Small intestine (tissue), 7 donors: ENCODE measurements around the gene MMRN2. TPM values are rescaled to one million over a fixed set of nuclear protein-coding genes. Genes with fewer than 3 reads are reported as not detected.

Experiments
- DNase-seq, 2 donors: peaks; one replicate each; pipeline versions ENCODE4 v3.0.0 to v3.0.0-alpha.2; 2013
- FAIRE-seq: peaks from 2 replicates; lab custom pipeline; 2012; peaks lifted over from hg19 to GRCh38; lab: Jason Lieb, UNC
- H3K27ac ChIP-seq, 3 donors: one replicate each; pipeline ENCODE4 v1.5.1; 2013; ENCODE audit warnings: low read length in 2 of 3, mild to moderate bottlenecking in 2 of 3, control low read depth in 1 of 3, inconsistent platforms in 1 of 3, low read depth in 1 of 3, moderate library complexity in 1 of 3
- H3K27me3 ChIP-seq, 3 donors: one replicate each; pipeline ENCODE4 v1.6.1; 2013; ENCODE audit warnings: low read length in 3 of 3, inconsistent platforms in 1 of 3; ENCODE audit not compliant: control insufficient read depth in 3 of 3, insufficient read depth in 3 of 3
- H3K36me3 ChIP-seq, 3 donors: one replicate each; pipeline ENCODE4 v1.6.1; 2013; ENCODE audit warnings: low read length in 3 of 3, inconsistent platforms in 1 of 3, low read depth in 1 of 3, mild to moderate bottlenecking in 1 of 3, moderate library complexity in 1 of 3; ENCODE audit not compliant: control insufficient read depth in 3 of 3, insufficient read depth in 2 of 3
- H3K4me1 ChIP-seq, 3 donors: one replicate each; pipeline ENCODE4 v1.6.1; 2013; ENCODE audit warnings: low read length in 2 of 3, inconsistent platforms in 1 of 3, low read depth in 1 of 3, mild to moderate bottlenecking in 1 of 3, moderate library complexity in 1 of 3; ENCODE audit not compliant: control insufficient read depth in 3 of 3, insufficient read depth in 2 of 3
- H3K4me3 ChIP-seq, 3 donors: one replicate each; pipeline ENCODE4 v1.5.1; 2013; ENCODE audit warnings: low read length in 3 of 3, control low read depth in 1 of 3, inconsistent platforms in 1 of 3, low read depth in 1 of 3, mild to moderate bottlenecking in 1 of 3, moderate library complexity in 1 of 3
- H3K9me3 ChIP-seq, 2 donors: one replicate each; pipeline ENCODE4 v1.6.1; 2013; ENCODE audit warnings: low read depth in 1 of 2, low read length in 1 of 2; ENCODE audit not compliant: control insufficient read depth in 2 of 2, insufficient read depth in 1 of 2
- WGBS, 3 donors: extraction: QIAGEN DNeasy Blood & Tissue Kit; methylation state at CpG; one replicate each; pipeline ENCODE4 v1.1.7; 2013; 5-methylcytosine and 5-hydroxymethylcytosine counted together
- polyA plus RNA-seq, 4 donors: library from polyadenylated mRNA; stranded (reverse) in 3 of 4; unstranded in 1 of 4; fragments of 200-250 nt in 3 of 4; fragments of 120-200 nt in 1 of 4; gene quantifications; one replicate each; pipeline versions ENCODE4 v1.2.1 to v1.2.3, GENCODE V29; 2013
- donor health status: healthy with polysubstance abuse.
- donor health status: control.
- donor health status: control.
- donor health status: Bipolar disorder and iron deficiency.
- donor health status: healthy.

MMRN2 gene
- polyA plus RNA-seq, 4 donors: 0.45 to 20.8 (median 3.3) TPM

GRCh38 chr10:86962136-86962980, 4.9 kb upstream of the MMRN2 start:
- Histone ChIP-seq H3K27me3 (no peaks in the 10 kb centered on the region), H3K27ac (no peak overlapping the region), H3K4me3 (no peak overlapping the region), H3K36me3 (no peaks in the 10 kb centered on the region), H3K9me3 (no peaks in the 10 kb centered on the region), H3K4me1 (peaks cover 0 to 11% (median under 1%) of the 10 kb centered on the region in 3 donors)
- FAIRE-seq (no peak), DNase-seq (no peak)
- WGBS, 3 donors: 92 to 94% (median 93%) methylated on average over 7 of the region's 7 CpGs

GRCh38 chr10:86961481-86962091, 4.2 kb upstream of the MMRN2 start:
- no peak for DNase-seq
- Histone ChIP-seq H3K4me3 (no peak overlapping the region), H3K9me3 (no peaks in the 10 kb centered on the region), H3K36me3 (no peaks in the 10 kb centered on the region), H3K4me1 (peaks cover 0 to 3% (median 0%) of the 10 kb centered on the region in 3 donors), H3K27me3 (no peaks in the 10 kb centered on the region), H3K27ac (no peak overlapping the region)
- 66 to 87% (median 78%) methylated on average over 12 of the region's 12 CpGs for WGBS, 3 donors
- FAIRE-seq: no peak

GRCh38 chr10:86960863-86961434, 3.5 kb upstream of the MMRN2 start:
- Histone ChIP-seq H3K9me3 (no peaks in the 10 kb centered on the region), H3K4me1 (no peaks in the 10 kb centered on the region), H3K4me3 (no peak overlapping the region), H3K27me3 (peaks cover 0 to 4% (median 0%) of the 10 kb centered on the region in 3 donors), H3K36me3 (no peaks in the 10 kb centered on the region), H3K27ac (no peak overlapping the region)
- no peak for DNase-seq
- WGBS, 3 donors: 73 to 82% (median 79%) methylated on average over 9 of the region's 9 CpGs
- FAIRE-seq: no peak

- Histone ChIP-seq H3K4me1 (no peaks in the 10 kb centered on the region), H3K27ac (peak overlapping the region in 1 of 3 donors; percentile 45), H3K9me3 (no peaks in the 10 kb centered on the region), H3K36me3 (no peaks in the 10 kb centered on the region), H3K27me3 (peaks cover 0 to 4% (median 0%) of the 10 kb centered on the region in 3 donors), H3K4me3 (no peak overlapping the region)
- WGBS, 3 donors: 64 to 74% (median 67%) methylated on average over 36 to 37 of the region's 37 CpGs
- DNase-seq: peak; percentile 58 to 61
- FAIRE-seq: no peak
These were observed 2.8 kb upstream of the MMRN2 start for GRCh38 chr10:86960003-86960862.

GRCh38 chr10:86959737-86960002, 2.3 kb upstream of the MMRN2 start:
- DNase-seq (no peak), FAIRE-seq (no peak)
- Histone ChIP-seq H3K27ac (peak overlapping the region in 1 of 3 donors; percentile 45), H3K27me3 (peaks cover 0 to 4% (median 0%) of the 10 kb centered on the region in 3 donors), H3K36me3 (no peaks in the 10 kb centered on the region), H3K4me1 (peaks cover 0 to 5% (median 0%) of the 10 kb centered on the region in 3 donors), H3K9me3 (no peaks in the 10 kb centered on the region), H3K4me3 (no peak overlapping the region)
- 73 to 94% (median 86%) methylated on average over 2 of the region's 2 CpGs for WGBS, 3 donors

- no peak for FAIRE-seq
- WGBS, 3 donors: 52 to 58% (median 53%) methylated on average over 12 to 16 of the region's 16 CpGs
- peaks cover 0 to 10% (median 0%) of the 10 kb centered on the region in 3 donors for H3K4me1 ChIP-seq
- H3K9me3 ChIP-seq: no peaks in the 10 kb centered on the region
- H3K27ac ChIP-seq: peak overlapping the region in 1 of 3 donors; percentile 52
- peak in 1 of 2 donors; percentile 30 for DNase-seq
- H3K4me3 ChIP-seq: no peak overlapping the region
- H3K27me3 ChIP-seq: peaks cover 0 to 4% (median 0%) of the 10 kb centered on the region in 3 donors
- no peaks in the 10 kb centered on the region for H3K36me3 ChIP-seq
These were observed 1.7 kb upstream of the MMRN2 start for GRCh38 chr10:86958901-86959736.

- peak within 1 kb of the TSS in 1 of 3 donors; percentile 5 for H3K4me3 ChIP-seq
- peak in 1 of 2 donors; percentile 43 for DNase-seq
These were observed 893 bp upstream of the MMRN2 start, which contains the start of gene SNCG for GRCh38 chr10:86958116-86958900. Gene SNCG (plus strand): TSS chr10:86958599. CDS start chr10:86958698, 99 bp downstream.

More at GRCh38 chr10:86958116-86958900, 893 bp upstream of the MMRN2 start, which contains the start of gene SNCG:
- peak within 1 kb of the TSS in 1 of 3 donors; percentile 66 for H3K27ac ChIP-seq
- WGBS, 3 donors: 30 to 45% (median 38%) methylated on average over 19 to 22 of the region's 22 CpGs
- H3K27me3 ChIP-seq: peaks cover 0 to 4% (median 0%) of the 10 kb centered on the region in 3 donors
- H3K9me3 ChIP-seq: peaks cover 0 to 7% of the 10 kb centered on the region in 2 donors
- FAIRE-seq: no peak
- no peaks in the 10 kb centered on the region for H3K36me3 ChIP-seq
- peaks cover 0 to 12% (median 0%) of the 10 kb centered on the region in 3 donors for H3K4me1 ChIP-seq
